Measurements from ENCODE around the gene RUNX2.

GRCh38 chr6:45663251-45664221, 335.4 kb downstream of the RUNX2 start:
- TF ChIP-seq, protein P1, sequence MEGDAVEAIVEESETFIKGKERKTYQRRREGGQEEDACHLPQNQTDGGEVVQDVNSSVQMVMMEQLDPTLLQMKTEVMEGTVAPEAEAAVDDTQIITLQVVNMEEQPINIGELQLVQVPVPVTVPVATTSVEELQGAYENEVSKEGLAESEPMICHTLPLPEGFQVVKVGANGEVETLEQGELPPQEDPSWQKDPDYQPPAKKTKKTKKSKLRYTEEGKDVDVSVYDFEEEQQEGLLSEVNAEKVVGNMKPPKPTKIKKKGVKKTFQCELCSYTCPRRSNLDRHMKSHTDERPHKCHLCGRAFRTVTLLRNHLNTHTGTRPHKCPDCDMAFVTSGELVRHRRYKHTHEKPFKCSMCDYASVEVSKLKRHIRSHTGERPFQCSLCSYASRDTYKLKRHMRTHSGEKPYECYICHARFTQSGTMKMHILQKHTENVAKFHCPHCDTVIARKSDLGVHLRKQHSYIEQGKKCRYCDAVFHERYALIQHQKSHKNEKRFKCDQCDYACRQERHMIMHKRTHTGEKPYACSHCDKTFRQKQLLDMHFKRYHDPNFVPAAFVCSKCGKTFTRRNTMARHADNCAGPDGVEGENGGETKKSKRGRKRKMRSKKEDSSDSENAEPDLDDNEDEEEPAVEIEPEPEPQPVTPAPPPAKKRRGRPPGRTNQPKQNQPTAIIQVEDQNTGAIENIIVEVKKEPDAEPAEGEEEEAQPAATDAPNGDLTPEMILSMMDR (conservative IDR thresholded peaks at IDR 0.05; ENCODE audit: low read depth, low read length) = no peak
- TF ChIP-seq EZH2phosphoT487 (IDR thresholded peaks at IDR 0.05; ENCODE audit: borderline replicate concordance, low read length) (no peak), EZH2 (IDR thresholded peaks at IDR 0.05; ENCODE audit: low read length, unreplicated experiment) (no peak)

Measured in PC-3 (cell line).